Mammary epithelial cell (primary cell): ENCODE results near the gene LDAH.

Source experiments
- CTCF ChIP-seq, 2 donors: IDR thresholded peaks in 1 of 2; conservative IDR thresholded peaks in 1 of 2; 2 replicates each; pipeline ENCODE4 v1.5.1; 2011 to 2012; ENCODE audit warnings: inconsistent platforms in 2 of 2, low read length in 2 of 2, mild to moderate bottlenecking in 2 of 2, control low read depth in 1 of 2, low read depth in 1 of 2; ENCODE audit not compliant: insufficient read depth in 1 of 2; ENCODE audit errors: extremely low read depth in 1 of 2
- EZH2 ChIP-seq: IDR thresholded peaks from 2 replicates; pipeline ENCODE4 v1.6.1; 2012; ENCODE audit warnings: low read length, inconsistent platforms, borderline replicate concordance

GRCh38 chr2:20747317-20747716 is 75.6 kb downstream of the LDAH start:
- TF ChIP-seq CTCF (conservative IDR thresholded peaks at IDR 0.05 in 1 of 2, IDR thresholded peaks at IDR 0.05 in 1 of 2; ENCODE audit: extremely low read depth in 1 of 2, insufficient read depth in 1 of 2, low read depth in 1 of 2, low read length in 2 of 2): no peak
- TF ChIP-seq EZH2: no peak
